KMS-11 (cell line): ENCODE results near the gene CTSZ.
"Not testable (repeated sequence)": the region's sequence is repeated elsewhere in the genome, so short reads cannot be mapped to it uniquely, and the experiment has no call there.

Experiments used
- H2AFZ ChIP-seq: fragments of 200-600 bp; sonication (generic); 2 replicates; pipeline ENCODE4 v1.6.1; 2016; ENCODE audit warnings: antibody characterized with exemption, mixed run types, low read depth
- H3K27ac ChIP-seq: fragments of 200-600 bp; sonication (generic); 2 replicates; pipeline ENCODE4 v1.6.1; 2016; ENCODE audit warnings: mild to moderate bottlenecking, mixed run types
- H3K27me3 ChIP-seq: fragments of 200-600 bp; sonication (generic); 2 replicates; pipeline ENCODE4 v1.6.1; 2017; ENCODE audit warnings: mild to moderate bottlenecking, low read depth, mixed run types, moderate library complexity; ENCODE audit not compliant: insufficient read depth
- H3K36me3 ChIP-seq: fragments of 200-600 bp; sonication (generic); 2 replicates; pipeline ENCODE4 v1.6.1; 2017; ENCODE audit warnings: mild to moderate bottlenecking, mixed run types; ENCODE audit not compliant: insufficient read depth
- H3K4me1 ChIP-seq: fragments of 200-600 bp; sonication (generic); 2 replicates; pipeline ENCODE4 v1.6.1; 2016; ENCODE audit warnings: mild to moderate bottlenecking, low read depth, mixed run types; ENCODE audit not compliant: poor library complexity, severe bottlenecking
- H3K4me2 ChIP-seq: fragments of 200-600 bp; sonication (generic); 2 replicates; pipeline ENCODE4 v1.7.0; 2016; ENCODE audit warnings: mild to moderate bottlenecking, mixed run types
- H3K4me3 ChIP-seq: fragments of 200-600 bp; sonication (generic); IDR thresholded peaks from 2 replicates; pipeline ENCODE4 v1.6.1; 2017; ENCODE audit warnings: low read depth, low read length, mixed read lengths; ENCODE audit not compliant: insufficient read depth
- H3K79me2 ChIP-seq: fragments of 200-600 bp; sonication (generic); 2 replicates; pipeline ENCODE4 v1.6.1; 2016; ENCODE audit warnings: low read depth, mixed run types; ENCODE audit not compliant: insufficient read depth
- H3K9ac ChIP-seq: fragments of 200-600 bp; sonication (generic); 2 replicates; pipeline ENCODE4 v1.6.1; 2016; ENCODE audit warnings: mild to moderate bottlenecking, mixed run types
- H4K20me1 ChIP-seq: fragments of 200-600 bp; sonication (generic); 2 replicates; pipeline ENCODE4 v1.6.1; 2016; ENCODE audit warnings: mild to moderate bottlenecking, mixed run types; ENCODE audit not compliant: insufficient read depth
- CTCF ChIP-seq: fragments of 200-600 bp; sonication (generic); conservative IDR thresholded peaks from 2 replicates; pipeline ENCODE4 v1.6.1; 2017; ENCODE audit warnings: low read depth, mild to moderate bottlenecking, antibody characterized with exemption, low read length, moderate library complexity, mixed read lengths

Gene CTSZ

GRCh38 chr20:59015411-59015810 lies 8.4 kb upstream of the CTSZ start:
- no peak overlapping the region for H2AFZ ChIP-seq
- no peak overlapping the region for H3K9ac ChIP-seq
- H3K27ac ChIP-seq = no peak overlapping the region
- no peaks in the 10 kb centered on the region for H3K79me2 ChIP-seq
- H3K4me3 ChIP-seq = no peak overlapping the region
- H3K4me2 ChIP-seq = no peak overlapping the region
- H3K27me3 ChIP-seq = no peaks in the 10 kb centered on the region
- no peak for TF ChIP-seq CTCF
- no peaks in the 10 kb centered on the region for H3K4me1 ChIP-seq
- H4K20me1 ChIP-seq = no peaks in the 10 kb centered on the region
- no peaks in the 10 kb centered on the region for H3K36me3 ChIP-seq

GRCh38 chr20:59014680-59015389 lies 7.8 kb upstream of the CTSZ start:
- H3K27ac ChIP-seq = no peak overlapping the region
- no peaks in the 10 kb centered on the region for H4K20me1 ChIP-seq
- H3K27me3 ChIP-seq = no peaks in the 10 kb centered on the region
- no peaks in the 10 kb centered on the region for H3K36me3 ChIP-seq
- no peak for TF ChIP-seq CTCF
- no peak overlapping the region for H3K4me2 ChIP-seq
- no peak overlapping the region for H3K9ac ChIP-seq
- H3K4me3 ChIP-seq = no peak overlapping the region
- no peak overlapping the region for H2AFZ ChIP-seq
- no peaks in the 10 kb centered on the region for H3K4me1 ChIP-seq
- H3K79me2 ChIP-seq = no peaks in the 10 kb centered on the region

- Histone ChIP-seq H3K4me2 (no peak overlapping the region), H3K27me3 (no peaks in the 10 kb centered on the region), H3K27ac (no peak overlapping the region), H3K9ac (no peak overlapping the region), H3K4me3 (no peak overlapping the region), H3K4me1 (no peaks in the 10 kb centered on the region), H3K36me3 (no peaks in the 10 kb centered on the region), H3K79me2 (no peaks in the 10 kb centered on the region), H4K20me1 (no peaks in the 10 kb centered on the region), H2AFZ (no peak overlapping the region)
- no peak for TF ChIP-seq CTCF
Measured at GRCh38 chr20:59013959-59014608, 7.0 kb upstream of the CTSZ start.

- Histone ChIP-seq H3K79me2 (no peaks in the 10 kb centered on the region), H3K4me2 (no peak overlapping the region), H3K4me3 (no peak overlapping the region), H3K27me3 (no peaks in the 10 kb centered on the region), H3K36me3 (no peaks in the 10 kb centered on the region), H3K9ac (no peak overlapping the region), H4K20me1 (no peaks in the 10 kb centered on the region), H3K4me1 (no peaks in the 10 kb centered on the region), H3K27ac (no peak overlapping the region), H2AFZ (no peak overlapping the region)
- TF ChIP-seq CTCF = no peak
Measured at GRCh38 chr20:59013031-59013951, 6.2 kb upstream of the CTSZ start.

- H3K27ac ChIP-seq, H3K4me3 ChIP-seq: not testable (repeated sequence)
Measured at GRCh38 chr20:59011874-59012157, 4.8 kb upstream of the CTSZ start.

More at GRCh38 chr20:59011874-59012157, 4.8 kb upstream of the CTSZ start:
- H3K9ac ChIP-seq, H2AFZ ChIP-seq, H3K4me1 ChIP-seq, H3K79me2 ChIP-seq, H3K4me2 ChIP-seq, H4K20me1 ChIP-seq, H3K27me3 ChIP-seq, H3K36me3 ChIP-seq: not testable (repeated sequence)
